HEK293 (cell line): ENCODE measurements around the gene ANO9.
A peak's percentile ranks its signal among the peaks of the same experiment; 100 is the strongest.

Experiments used
- BCL11A ChIP-seq: fragments of 450-650 bp; formaldehyde crosslinking; IDR thresholded peaks from 2 replicates; pipeline ENCODE4 v1.5.1; 2016; ENCODE audit warnings: low read depth, missing biosample characterization, missing genetic modification characterization
- CTCF ChIP-seq: fragments of 450-650 bp; formaldehyde crosslinking; IDR thresholded peaks from 2 replicates; pipeline ENCODE4 v1.5.1; 2016; ENCODE audit warnings: missing biosample characterization, missing genetic modification characterization
- MEIS1 ChIP-seq: sonication (generic); formaldehyde crosslinking; IDR thresholded peaks from 2 replicates; pipeline ENCODE4 v1.8.1; 2022; ENCODE audit warnings: missing genetic modification reagents, mild to moderate bottlenecking, borderline replicate concordance
- SALL2 ChIP-seq: fragments of 450-650 bp; formaldehyde crosslinking; IDR thresholded peaks from 2 replicates; pipeline ENCODE4 v1.5.0; 2017; ENCODE audit warnings: missing biosample characterization, mild to moderate bottlenecking, missing genetic modification characterization, borderline replicate concordance
- TCF7L2 ChIP-seq: IDR thresholded peaks from 2 replicates; pipeline ENCODE4 v1.6.1; 2011; ENCODE audit warnings: low read depth, mild to moderate bottlenecking, inconsistent platforms, low read length, moderate library complexity, borderline replicate concordance
- ZBTB1 ChIP-seq: fragments of 450-650 bp; formaldehyde crosslinking; IDR thresholded peaks from 2 replicates; pipeline ENCODE4 v1.5.1; 2016; ENCODE audit warnings: missing biosample characterization, missing genetic modification characterization
- ZBTB7A ChIP-seq: fragments of 450-650 bp; formaldehyde crosslinking; IDR thresholded peaks from 2 replicates; pipeline ENCODE4 v1.5.1; 2016; ENCODE audit warnings: low read depth, missing biosample characterization, missing genetic modification characterization
- ZFHX2 ChIP-seq: fragments of 450-650 bp; formaldehyde crosslinking; conservative IDR thresholded peaks from 2 replicates; pipeline ENCODE4 v1.5.1; 2016; ENCODE audit warnings: missing biosample characterization, missing genetic modification characterization
- ZFP41 ChIP-seq: fragments of 450-650 bp; formaldehyde crosslinking; IDR thresholded peaks from 2 replicates; pipeline ENCODE4 v1.5.1; 2016; ENCODE audit warnings: missing biosample characterization, missing genetic modification characterization, borderline replicate concordance
- ZNF174 ChIP-seq: fragments of 450-650 bp; formaldehyde crosslinking; IDR thresholded peaks from 2 replicates; pipeline ENCODE4 v1.5.0; 2017; ENCODE audit warnings: missing biosample characterization, mild to moderate bottlenecking, missing genetic modification characterization
- ZNF311 ChIP-seq: fragments of 450-650 bp; formaldehyde crosslinking; IDR thresholded peaks from 2 replicates; pipeline ENCODE4 v1.5.1; 2017; ENCODE audit warnings: missing biosample characterization, missing genetic modification characterization, borderline replicate concordance
- ZNF639 ChIP-seq: fragments of 450-650 bp; formaldehyde crosslinking; IDR thresholded peaks from 2 replicates; pipeline ENCODE4 v1.5.1; 2016; ENCODE audit warnings: missing biosample characterization, missing genetic modification characterization

- peak; percentile 82 for TF ChIP-seq CTCF
- TF ChIP-seq ZNF639 = no peak
- no peak for TF ChIP-seq ZFHX2
- TF ChIP-seq SALL2 (tag by site-specific recombination) = no peak
- TF ChIP-seq ZBTB7A = no peak
- TF ChIP-seq ZNF311 (tag by site-specific recombination) = no peak
- no peak for TF ChIP-seq BCL11A
- no peak for TF ChIP-seq ZFP41 (tag by site-specific recombination)
- no peak for TF ChIP-seq ZNF174 (tag by site-specific recombination)
- TF ChIP-seq ZBTB1 (tag by site-specific recombination) = no peak
- TF ChIP-seq TCF7L2 = no peak
- TF ChIP-seq MEIS1 (CRISPR knock-in tag) = no peak
Observed at GRCh38 chr11:450809-451451, 9.1 kb upstream of the ANO9 start.
